Pancreas (tissue), 10 donors: ENCODE results near the gene AFDN. TPM values are rescaled to one million over a fixed set of nuclear protein-coding genes. Genes with fewer than 3 reads are reported as not detected.
A peak's percentile ranks its signal among the peaks of the same experiment; 100 is the strongest.

Experiments used
- ATAC-seq, 4 donors: fragments of 200-7000 bp; cut with Tn5 transposase; one replicate each; pipeline versions ENCODE4 v1.8.0 to v1.9.1; 2020; ENCODE audit warnings: mild to moderate bottlenecking in 4 of 4, moderate library complexity in 4 of 4
- DNase-seq, 6 donors: peaks; one replicate each; pipeline ENCODE4 v3.0.0-alpha.2; 2020
- FAIRE-seq: peaks from 2 replicates; lab custom pipeline; 2012; peaks lifted over from hg19 to GRCh38; lab: Jason Lieb, UNC
- H3K27ac ChIP-seq, 4 donors: fragments of 200-600 bp; sonication (generic); 1 replicate in 3 of 4; 2 replicates in 1 of 4; pipeline versions ENCODE4 v1.5.0 to v1.8.0; 2020
- H3K27me3 ChIP-seq, 4 donors: fragments of 200-600 bp; one replicate each; pipeline ENCODE4 v1.8.0; 2021
- H3K36me3 ChIP-seq, 3 donors: fragments of 200-600 bp; sonication (generic) in 1 of 3; one replicate each; pipeline versions ENCODE4 v1.5.0 to v1.8.0; 2020 to 2021
- H3K4me1 ChIP-seq, 3 donors: fragments of 200-600 bp; one replicate each; pipeline ENCODE4 v1.8.0; 2021
- H3K4me3 ChIP-seq, 4 donors: fragments of 200-600 bp; sonication (generic) in 2 of 4; one replicate each; pipeline versions ENCODE4 v1.5.0 to v1.8.0; 2020 to 2021
- H3K9me3 ChIP-seq, 4 donors: fragments of 200-600 bp; one replicate each; pipeline ENCODE4 v1.8.0; 2021
- CTCF ChIP-seq, 4 donors: fragments of 200-600 bp; sonication (generic) in 3 of 4; IDR thresholded peaks; one replicate each; pipeline versions ENCODE4 v1.5.0 to v1.8.0; 2021; ENCODE audit warnings: antibody characterized with exemption in 4 of 4
- WGBS, 2 donors: extraction: QIAGEN DNeasy Blood & Tissue Kit; methylation state at CpG; one replicate each; pipeline ENCODE4 v1.1.7; 2013; 5-methylcytosine and 5-hydroxymethylcytosine counted together
- intact Hi-C, 3 donors: fragments of 100-400 bp; cut with DNase I; formaldehyde crosslinking; loops; one replicate each; pipeline versions ENCODE4 v1.11.1 to v1.14.2; 2022
- polyA plus RNA-seq, 2 donors: library from polyadenylated mRNA; stranded (reverse); fragments of 200-250 nt; gene quantifications; one replicate each; pipeline ENCODE4 v1.2.3, GENCODE V29; 2013
- total RNA-seq, 6 donors: library from RNA; stranded (reverse); fragmentation: NEBNext Ultra II Directional in 4 of 6; extraction: Animal tissue kit (Norgen Biotek cat#: 25700) in 4 of 6; gene quantifications; one replicate each; pipeline versions ENCODE4 v1.2.1 to v1.2.4, GENCODE V29; 2021 to 2023
- donor health status: healthy with polysubstance abuse.
- donor health status: DM: no; HTN: no; CAD: no; lungs with moderate emphysema.
- donor health status: DM: no; HTN: no; CAD: no.
- donor health status: control.
- donor health status: control.
- donor health status: Bipolar disorder and iron deficiency.
- donor health status: DM: yes; HTN: yes; CAD: no.
- donor health status: DM: no; HTN: no; CAD: no.
- donor health status: DM: no; HTN: no; CAD: no.
- donor health status: DM: yes; HTN: yes; CAD: no.

The AFDN gene
- total and polyA plus RNA-seq, 8 donors = 55.2 to 122 (median 73.3) TPM

- ATAC-seq (peak; percentile 26 to 55 (median 38)), FAIRE-seq (no peak), DNase-seq (no peak)
- H3K36me3 ChIP-seq = peaks cover 0 to 10% (median 0%) of the 10 kb centered on the region in 3 donors
- intact Hi-C loops = no loop called here
- H3K9me3 ChIP-seq = no peaks in the 10 kb centered on the region
- peak overlapping the region; percentile 43 to 71 (median 64) for H3K27ac ChIP-seq
- H3K4me3 ChIP-seq = peak overlapping the region in 1 of 4 donors; percentile 29
- TF ChIP-seq CTCF (IDR thresholded peaks at IDR 0.05) = no peak
- H3K27me3 ChIP-seq = no peaks in the 10 kb centered on the region
- 37 to 57% methylated on average over 3 of the region's 3 CpGs for WGBS, 2 donors
- H3K4me1 ChIP-seq = peaks cover 3 to 17% (median 15%) of the 10 kb centered on the region in 3 donors
These were observed 106.6 kb downstream of the AFDN start for GRCh38 chr6:167933290-167933689.

GRCh38 chr6:167933847-167934246, 107.1 kb downstream of the AFDN start:
- intact Hi-C loops = no loop called here
- no peak for ATAC-seq
- H3K27ac ChIP-seq = peak overlapping the region in 2 of 4 donors; percentile 65 to 71
- no peak overlapping the region for H3K4me3 ChIP-seq
- no peak for TF ChIP-seq CTCF (IDR thresholded peaks at IDR 0.05)
- H3K9me3 ChIP-seq = no peaks in the 10 kb centered on the region
- FAIRE-seq = no peak
- no peaks in the 10 kb centered on the region for H3K27me3 ChIP-seq
- peaks cover 0 to 8% (median 0%) of the 10 kb centered on the region in 3 donors for H3K36me3 ChIP-seq
- H3K4me1 ChIP-seq = peaks cover 3 to 17% (median 15%) of the 10 kb centered on the region in 3 donors
- 96 to 97% methylated on average over 7 of the region's 7 CpGs for WGBS, 2 donors
- peak in 1 of 6 donors; percentile 26 for DNase-seq

- intact Hi-C loops = no loop called here
- no peak for FAIRE-seq
- DNase-seq = no peak
- Histone ChIP-seq H3K36me3 (peaks cover 0 to 5% (median 0%) of the 10 kb centered on the region in 3 donors), H3K4me1 (peaks cover 3 to 17% (median 15%) of the 10 kb centered on the region in 3 donors), H3K4me3 (no peak overlapping the region), H3K27me3 (no peaks in the 10 kb centered on the region), H3K9me3 (no peaks in the 10 kb centered on the region), H3K27ac (peak overlapping the region in 2 of 4 donors; percentile 65 to 71)
- no peak for ATAC-seq
- WGBS, 2 donors = 78% methylated on average over 7 of the region's 7 CpGs
- no peak for TF ChIP-seq CTCF (IDR thresholded peaks at IDR 0.05)
These were observed 107.7 kb downstream of the AFDN start for GRCh38 chr6:167934426-167934864.

GRCh38 chr6:167936051-167936450, 109.3 kb downstream of the AFDN start:
- no peaks in the 10 kb centered on the region for H3K36me3 ChIP-seq
- WGBS, 2 donors = 82 to 86% methylated on average over 2 of the region's 2 CpGs
- no peak overlapping the region for H3K27ac ChIP-seq
- no peak for ATAC-seq
- H3K9me3 ChIP-seq = no peaks in the 10 kb centered on the region
- no peaks in the 10 kb centered on the region for H3K27me3 ChIP-seq
- DNase-seq = no peak
- intact Hi-C loops = no loop called here
- no peak overlapping the region for H3K4me3 ChIP-seq
- FAIRE-seq = no peak
- no peak for TF ChIP-seq CTCF (IDR thresholded peaks at IDR 0.05)
- peaks cover 3 to 17% (median 15%) of the 10 kb centered on the region in 3 donors for H3K4me1 ChIP-seq

- no peak for ATAC-seq
- no peaks in the 10 kb centered on the region for H3K27me3 ChIP-seq
- WGBS, 2 donors = 96 to 98% methylated on average over 2 of the region's 2 CpGs
- no peak for FAIRE-seq
- peaks cover 3 to 12% (median 10%) of the 10 kb centered on the region in 3 donors for H3K4me1 ChIP-seq
- no peak for DNase-seq
- H3K27ac ChIP-seq = no peak overlapping the region
- intact Hi-C loops = no loop called here
- no peak for TF ChIP-seq CTCF (IDR thresholded peaks at IDR 0.05)
- no peak overlapping the region for H3K4me3 ChIP-seq
- H3K36me3 ChIP-seq = no peaks in the 10 kb centered on the region
- no peaks in the 10 kb centered on the region for H3K9me3 ChIP-seq
These were observed 110.6 kb downstream of the AFDN start for GRCh38 chr6:167937301-167937700.
